HCT116 (cell line): Measurements from ENCODE around the gene ARL5C. TPM values are rescaled to one million over a fixed set of nuclear protein-coding genes. Genes with fewer than 3 reads are reported as not detected.

Experiments used
- ATAC-seq: fragments of 200-7000 bp; cut with Tn5 transposase; 2 replicates; pipeline ENCODE4 v1.9.1; 2020; ENCODE audit warnings: mild to moderate bottlenecking, moderate library complexity
- BruUV-seq: library from RNA; stranded (reverse); fragments of 400-500 nt; replicated peaks from 2 replicates; lab custom pipeline; 2021; lab: Mats Ljungman, UMichigan
- CTCF ChIA-PET: fragments of 300-600 bp; sonication (Branson Sonifier 250); formaldehyde crosslinking; loops from one replicate; lab custom pipeline; 2021; ENCODE audit warnings: antibody characterized with exemption; lab: Charles Lee
- POLR2A ChIA-PET: fragments of 300-600, 350-600 bp; sonication (Branson Sonifier 250); formaldehyde crosslinking; loops from one replicate; lab custom pipeline; 2021; ENCODE audit warnings: antibody characterized with exemption; lab: Charles Lee
- RAD21 ChIA-PET, 2 experiments: fragments of 300-600 bp; sonication (Branson Sonifier 250); formaldehyde crosslinking; loops; one replicate each; lab custom pipeline; 2023; ENCODE audit warnings: low total read pairs in 2 of 2; ENCODE audit not compliant: uncharacterized antibody in 2 of 2, unreplicated experiment in 2 of 2, low non-redundant PET in 1 of 2; lab: Charles Lee
- DNase-seq: peaks from one replicate; pipeline ENCODE4 v3.0.0-alpha.2; 2010; ENCODE audit warnings: low read depth, low spot score
- H2AFZ ChIP-seq: fragments of 200-600 bp; shearing (Covaris generic), sonication (generic); 2 replicates; pipeline ENCODE4 v1.6.1; 2017; ENCODE audit warnings: low read depth, mixed run types, mixed read lengths, antibody characterized with exemption, low read length; ENCODE audit not compliant: poor library complexity, severe bottlenecking
- H3K27ac ChIP-seq: 2 replicates; pipeline ENCODE4 v1.5.1; 2012; ENCODE audit warnings: low read depth, low read length
- H3K27me3 ChIP-seq: fragments of 200-600 bp; sonication (generic); 2 replicates; pipeline ENCODE4 v1.6.1; 2016; ENCODE audit warnings: mixed run types, low read length, mixed read lengths; ENCODE audit not compliant: insufficient read depth
- H3K36me3 ChIP-seq, 2 experiments: fragments of 200-500 bp in 1 of 2; fragments of 200-600 bp in 1 of 2; sonication (Bioruptor generic) in 1 of 2; sonication (generic) in 1 of 2; 2 replicates each; pipeline versions ENCODE4 v1.5.1 to v1.6.1; 2014 to 2016; ENCODE audit warnings: low read length in 2 of 2, inconsistent platforms in 1 of 2, mixed read lengths in 1 of 2, mixed run types in 1 of 2; ENCODE audit not compliant: insufficient read depth in 2 of 2, control insufficient read depth in 1 of 2
- H3K4me1 ChIP-seq, 2 experiments: fragments of 200-600 bp in 1 of 2; sonication (generic) in 1 of 2; 2 replicates each; pipeline versions ENCODE4 v1.5.1 to v1.6.1; 2012 to 2017; ENCODE audit warnings: low read length in 2 of 2, inconsistent platforms in 1 of 2, mild to moderate bottlenecking in 1 of 2, mixed read lengths in 1 of 2, mixed run types in 1 of 2, moderate library complexity in 1 of 2; ENCODE audit not compliant: insufficient read depth in 2 of 2, control insufficient read depth in 1 of 2
- H3K4me2 ChIP-seq: fragments of 200-600 bp; sonication (generic); 2 replicates; pipeline ENCODE4 v1.6.1; 2017; ENCODE audit warnings: mixed run types, low read length, mixed read lengths
- H3K4me3 ChIP-seq, 2 experiments: fragments of 200-600 bp in 1 of 2; sonication (generic) in 1 of 2; replicated peaks in 1 of 2; 2 replicates each; pipeline ENCODE4 v1.5.1; 2011 to 2016; ENCODE audit warnings: low read length in 2 of 2, control low read depth in 1 of 2, low read depth in 1 of 2, mild to moderate bottlenecking in 1 of 2, mixed read lengths in 1 of 2, mixed run types in 1 of 2
- H3K79me2 ChIP-seq: fragments of 200-600 bp; sonication (generic); 2 replicates; pipeline ENCODE4 v1.6.1; 2017; ENCODE audit warnings: mild to moderate bottlenecking, mixed run types, low read length, moderate library complexity, mixed read lengths; ENCODE audit not compliant: insufficient read depth
- H3K9ac ChIP-seq: fragments of 200-600 bp; sonication (generic); 2 replicates; pipeline ENCODE4 v1.6.1; 2016; ENCODE audit warnings: low read length, mixed read lengths
- H3K9me2 ChIP-seq: fragments of 200-600 bp; sonication (generic), shearing (Covaris generic); 2 replicates; pipeline ENCODE4 v1.6.1; 2017; ENCODE audit warnings: mixed run types, mild to moderate bottlenecking, moderate library complexity; ENCODE audit not compliant: insufficient read depth
- H3K9me3 ChIP-seq, 2 experiments: fragments of 200-500 bp in 1 of 2; fragments of 200-600 bp in 1 of 2; sonication (Bioruptor generic) in 1 of 2; sonication (generic) in 1 of 2; 2 replicates each; pipeline ENCODE4 v1.6.1; 2014 to 2017; ENCODE audit warnings: low read length in 2 of 2, mixed read lengths in 2 of 2, inconsistent platforms in 1 of 2, low read depth in 1 of 2, mild to moderate bottlenecking in 1 of 2, mixed run types in 1 of 2, moderate library complexity in 1 of 2; ENCODE audit not compliant: control insufficient read depth in 1 of 2, insufficient read depth in 1 of 2
- H4K20me1 ChIP-seq: fragments of 200-600 bp; sonication (generic), shearing (Covaris generic); 2 replicates; pipeline ENCODE4 v1.6.1; 2017; ENCODE audit warnings: mixed run types, mild to moderate bottlenecking, moderate library complexity; ENCODE audit not compliant: insufficient read depth
- CBX3 ChIP-seq: IDR thresholded peaks from 2 replicates; pipeline ENCODE4 v1.6.1; 2012; ENCODE audit warnings: low read depth
- CEBPB ChIP-seq: IDR thresholded peaks from 2 replicates; pipeline ENCODE4 v1.6.1; 2012; ENCODE audit warnings: low read depth
- CTCF ChIP-seq, 3 experiments: fragments of 200-600 bp in 1 of 3; sonication (generic) in 1 of 3; IDR thresholded peaks in 2 of 3; conservative IDR thresholded peaks in 1 of 3; 2 replicates each; pipeline ENCODE4 v1.5.1; 2012 to 2017; ENCODE audit warnings: low read depth in 2 of 3, low read length in 2 of 3, antibody characterized with exemption in 1 of 3, borderline replicate concordance in 1 of 3, control low read depth in 1 of 3, mild to moderate bottlenecking in 1 of 3, mixed read lengths in 1 of 3, mixed run types in 1 of 3, moderate library complexity in 1 of 3; ENCODE audit not compliant: insufficient read depth in 1 of 3
- ELF1 ChIP-seq: IDR thresholded peaks from 2 replicates; pipeline ENCODE4 v1.6.1; 2012; ENCODE audit warnings: low read depth, borderline replicate concordance
- EZH2 ChIP-seq: fragments of 200-600 bp; sonication (generic); IDR thresholded peaks from 2 replicates; pipeline ENCODE4 v1.6.1; 2017; ENCODE audit warnings: antibody characterized with exemption, mixed run types
- EZH2phosphoT487 ChIP-seq: fragments of 200-600 bp; IDR thresholded peaks from 2 replicates; pipeline ENCODE4 v1.6.1; 2018; ENCODE audit warnings: antibody characterized with exemption, borderline replicate concordance
- FOSL1 ChIP-seq: IDR thresholded peaks from 2 replicates; pipeline ENCODE4 v1.6.1; 2012; ENCODE audit warnings: low read depth
- JUND ChIP-seq: IDR thresholded peaks from 2 replicates; pipeline ENCODE4 v1.6.1; 2012
- MAX ChIP-seq: IDR thresholded peaks from 2 replicates; pipeline ENCODE4 v1.6.1; 2012
- POLR2A ChIP-seq: IDR thresholded peaks from 2 replicates; pipeline ENCODE4 v1.7.0; 2011; ENCODE audit warnings: borderline replicate concordance; ENCODE audit not compliant: insufficient read depth, insufficient read length; ENCODE audit errors: extremely low read depth
- POLR2AphosphoS5 ChIP-seq: IDR thresholded peaks from 2 replicates; pipeline ENCODE4 v1.6.1; 2011; ENCODE audit warnings: mild to moderate bottlenecking, low read depth, low read length, moderate library complexity
- RAD21 ChIP-seq: IDR thresholded peaks from 2 replicates; pipeline ENCODE4 v1.6.1; 2012; ENCODE audit warnings: low read depth, mild to moderate bottlenecking
- REST ChIP-seq: IDR thresholded peaks from 2 replicates; pipeline ENCODE4 v1.6.1; 2012; ENCODE audit warnings: low read depth
- SIN3A ChIP-seq: IDR thresholded peaks from 2 replicates; pipeline ENCODE4 v1.6.1; 2012; ENCODE audit warnings: low read depth
- SRF ChIP-seq: IDR thresholded peaks from 2 replicates; pipeline ENCODE4 v1.6.1; 2012; ENCODE audit warnings: low read depth
- TCF7L2 ChIP-seq: IDR thresholded peaks from 2 replicates; pipeline ENCODE4 v1.7.0; 2011; ENCODE audit warnings: borderline replicate concordance, inconsistent platforms; ENCODE audit not compliant: insufficient read depth, insufficient read length; ENCODE audit errors: extremely low read depth
- YY1 ChIP-seq: IDR thresholded peaks from 2 replicates; pipeline ENCODE4 v1.6.1; 2011; ENCODE audit warnings: low read length, low read depth, moderate library complexity, mild to moderate bottlenecking; ENCODE audit not compliant: insufficient replicate concordance; ENCODE audit errors: extremely low read depth
- ZBTB33 ChIP-seq: IDR thresholded peaks from 2 replicates; pipeline ENCODE4 v1.6.1; 2011; ENCODE audit warnings: mild to moderate bottlenecking, low read length, moderate library complexity; ENCODE audit not compliant: insufficient replicate concordance; ENCODE audit errors: extremely low read depth
- ZFX ChIP-seq: fragments of 450-650 bp; IDR thresholded peaks from 2 replicates; pipeline ENCODE4 v1.6.1; 2017
- ZNF274 ChIP-seq: fragments of 200-500 bp; sonication (Bioruptor generic); IDR thresholded peaks from 2 replicates; pipeline ENCODE4 v1.6.1; 2014; ENCODE audit warnings: mild to moderate bottlenecking, low read depth, low read length, inconsistent platforms
- intact Hi-C: fragments of 100-400 bp; cut with micrococcal nuclease; formaldehyde crosslinking; loops from 2 replicates; pipeline ENCODE4 v1.10.0; 2022
- total RNA-seq: library from RNA; stranded (reverse); gene quantifications from one replicate; pipeline ENCODE4 v1.2.1, GENCODE V29; 2021; ENCODE audit not compliant: unreplicated experiment

ARL5C gene
- total RNA-seq, 1 experiment from 2014 or later = not detected

- Histone ChIP-seq H2AFZ (no peak overlapping the region), H3K4me3 (no peak overlapping the region), H3K9me3 (no peaks in the 10 kb centered on the region), H3K9me2 (no peaks in the 10 kb centered on the region), H3K4me1 (peaks cover 19 to 35% of the 10 kb centered on the region in 2 experiments), H3K79me2 (peaks cover 13% of the 10 kb centered on the region), H3K4me2 (no peak overlapping the region), H3K27ac (no peak overlapping the region), H3K27me3 (no peaks in the 10 kb centered on the region), H4K20me1 (no peaks in the 10 kb centered on the region)
- ATAC-seq = no peak
- POLR2A ChIA-PET = interaction anchor here (1.8 kb wide), 1 partner anchor 30 kb away, joined by 3 read pairs; no protein-coding TSS in a partner anchor
- CTCF ChIA-PET = interaction anchor here (1.3 to 1.7 kb wide), 3 partner anchors 20 to 41 kb away, joined by 4 to 6 read pairs (median 6); no protein-coding TSS in a partner anchor
- no peak for DNase-seq
- intact Hi-C loops = no loop called here
- no TSS peak for BruUV-seq
- no peak for TF ChIP-seq REST
- no peak for TF ChIP-seq TCF7L2
- no peak for TF ChIP-seq ELF1
- TF ChIP-seq ZBTB33 = no peak
- no peak for TF ChIP-seq CBX3
- TF ChIP-seq SIN3A = no peak
- TF ChIP-seq EZH2phosphoT487 = no peak
- TF ChIP-seq SRF = no peak
- no peak for TF ChIP-seq MAX
- no peak for TF ChIP-seq EZH2
- no peak for TF ChIP-seq CTCF (IDR thresholded peaks at IDR 0.05 in 2 of 3, conservative IDR thresholded peaks at IDR 0.05 in 1 of 3; ENCODE audit: borderline replicate concordance in 1 of 3, insufficient read depth in 1 of 3, low read depth in 2 of 3, low read length in 2 of 3)
- no peak for TF ChIP-seq YY1
- TF ChIP-seq CEBPB = no peak
- no peak for TF ChIP-seq ZFX
- TF ChIP-seq ZNF274 = no peak
- no peak for TF ChIP-seq FOSL1
- TF ChIP-seq JUND = no peak
- TF ChIP-seq POLR2A = no peak
- no peak for TF ChIP-seq POLR2AphosphoS5
- no peak for TF ChIP-seq RAD21
- TF ChIP-seq, all 23 proteins: peak for 0
- no peak overlapping the region for H3K9ac ChIP-seq
- RAD21 ChIA-PET = no interaction called here
- peaks cover 4 to 5% of the 10 kb centered on the region in 2 experiments; a peak in 3 of 4 replicates for H3K36me3 ChIP-seq
Measured at GRCh38 chr17:39194985-39195524, 29.1 kb upstream of the ARL5C start.
